H1 (cell line): ENCODE measurements around the gene CNNM1. TPM values are rescaled to one million over a fixed set of nuclear protein-coding genes. Genes with fewer than 3 reads are reported as not detected.

Experiments used
- POLR2AphosphoS5 ChIP-seq: IDR thresholded peaks from 2 replicates; pipeline ENCODE4 v1.6.1; 2011; ENCODE audit warnings: low read depth, low read length
- polyA plus RNA-seq, 7 experiments: library from polyadenylated mRNA; depleted of rRNA in 3 of 7; stranded (reverse) in 5 of 7; unstranded in 2 of 7; fragments of >200 nt in 5 of 7; fragments of 200-250 nt in 2 of 7; gene quantifications; 1 replicate in 5 of 7; 2 replicates in 1 of 7; 4 replicates in 1 of 7; pipeline versions ENCODE4 v1.2.1 to v1.2.3, GENCODE V29; 2011 to 2013; ENCODE audit warnings: missing spikeins in 2 of 7, mixed read lengths in 2 of 7
- total RNA-seq: library from RNA; stranded (reverse); fragmentation: NEBNext Ultra II Directional; extraction: Animal tissue kit (Norgen Biotek cat#: 25700); gene quantifications from 2 replicates; pipeline ENCODE4 v1.2.1, GENCODE V29; 2021
- TF ChIP-seq, protein P1 (sequence below): fragments of 300-600 bp; sonication (generic); IDR thresholded peaks from 2 replicates; pipeline ENCODE4 v1.7.1; 2012; ENCODE audit warnings: low read length, moderate library complexity, mild to moderate bottlenecking, inconsistent platforms; ENCODE audit not compliant: insufficient replicate concordance
- TF ChIP-seq, protein P2 (sequence below), 3 experiments: IDR thresholded peaks; 1 replicate in 2 of 3; 2 replicates in 1 of 3; pipeline versions ENCODE4 v1.5.1 to v1.6.1; 2011; ENCODE audit warnings: low read length in 3 of 3, mild to moderate bottlenecking in 3 of 3, inconsistent platforms in 2 of 3, low read depth in 1 of 3, moderate library complexity in 1 of 3; ENCODE audit not compliant: insufficient read depth in 1 of 3; ENCODE audit errors: control extremely low read depth in 1 of 3

The CNNM1 gene
- total and polyA plus RNA-seq, 2 of the 8 experiments (the other 6 are each of a cell fraction or from before 2014, with no cell fraction given) = 0.74 to 0.92 TPM

DNA sequence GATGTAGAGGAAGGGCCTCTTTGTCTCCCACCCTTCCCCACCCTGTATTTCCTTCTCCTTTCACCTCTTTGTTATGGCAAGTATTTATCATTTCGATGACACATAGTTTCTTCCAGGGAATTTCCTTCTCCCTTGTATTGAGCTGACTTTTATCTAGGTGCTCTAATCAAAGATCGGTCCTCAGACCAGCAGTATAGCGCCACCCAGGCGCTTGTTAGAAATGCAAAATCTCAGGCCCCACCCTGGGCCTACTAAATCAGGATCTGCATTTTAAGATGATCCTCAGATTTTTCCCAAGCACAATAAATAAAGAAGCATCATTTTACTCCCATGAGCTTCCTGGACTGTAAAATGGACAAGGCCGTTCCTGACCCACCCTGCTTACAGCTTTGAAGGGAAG is 113.2 kb downstream of the CNNM1 start (continued):
- TF ChIP-seq, protein P1, sequence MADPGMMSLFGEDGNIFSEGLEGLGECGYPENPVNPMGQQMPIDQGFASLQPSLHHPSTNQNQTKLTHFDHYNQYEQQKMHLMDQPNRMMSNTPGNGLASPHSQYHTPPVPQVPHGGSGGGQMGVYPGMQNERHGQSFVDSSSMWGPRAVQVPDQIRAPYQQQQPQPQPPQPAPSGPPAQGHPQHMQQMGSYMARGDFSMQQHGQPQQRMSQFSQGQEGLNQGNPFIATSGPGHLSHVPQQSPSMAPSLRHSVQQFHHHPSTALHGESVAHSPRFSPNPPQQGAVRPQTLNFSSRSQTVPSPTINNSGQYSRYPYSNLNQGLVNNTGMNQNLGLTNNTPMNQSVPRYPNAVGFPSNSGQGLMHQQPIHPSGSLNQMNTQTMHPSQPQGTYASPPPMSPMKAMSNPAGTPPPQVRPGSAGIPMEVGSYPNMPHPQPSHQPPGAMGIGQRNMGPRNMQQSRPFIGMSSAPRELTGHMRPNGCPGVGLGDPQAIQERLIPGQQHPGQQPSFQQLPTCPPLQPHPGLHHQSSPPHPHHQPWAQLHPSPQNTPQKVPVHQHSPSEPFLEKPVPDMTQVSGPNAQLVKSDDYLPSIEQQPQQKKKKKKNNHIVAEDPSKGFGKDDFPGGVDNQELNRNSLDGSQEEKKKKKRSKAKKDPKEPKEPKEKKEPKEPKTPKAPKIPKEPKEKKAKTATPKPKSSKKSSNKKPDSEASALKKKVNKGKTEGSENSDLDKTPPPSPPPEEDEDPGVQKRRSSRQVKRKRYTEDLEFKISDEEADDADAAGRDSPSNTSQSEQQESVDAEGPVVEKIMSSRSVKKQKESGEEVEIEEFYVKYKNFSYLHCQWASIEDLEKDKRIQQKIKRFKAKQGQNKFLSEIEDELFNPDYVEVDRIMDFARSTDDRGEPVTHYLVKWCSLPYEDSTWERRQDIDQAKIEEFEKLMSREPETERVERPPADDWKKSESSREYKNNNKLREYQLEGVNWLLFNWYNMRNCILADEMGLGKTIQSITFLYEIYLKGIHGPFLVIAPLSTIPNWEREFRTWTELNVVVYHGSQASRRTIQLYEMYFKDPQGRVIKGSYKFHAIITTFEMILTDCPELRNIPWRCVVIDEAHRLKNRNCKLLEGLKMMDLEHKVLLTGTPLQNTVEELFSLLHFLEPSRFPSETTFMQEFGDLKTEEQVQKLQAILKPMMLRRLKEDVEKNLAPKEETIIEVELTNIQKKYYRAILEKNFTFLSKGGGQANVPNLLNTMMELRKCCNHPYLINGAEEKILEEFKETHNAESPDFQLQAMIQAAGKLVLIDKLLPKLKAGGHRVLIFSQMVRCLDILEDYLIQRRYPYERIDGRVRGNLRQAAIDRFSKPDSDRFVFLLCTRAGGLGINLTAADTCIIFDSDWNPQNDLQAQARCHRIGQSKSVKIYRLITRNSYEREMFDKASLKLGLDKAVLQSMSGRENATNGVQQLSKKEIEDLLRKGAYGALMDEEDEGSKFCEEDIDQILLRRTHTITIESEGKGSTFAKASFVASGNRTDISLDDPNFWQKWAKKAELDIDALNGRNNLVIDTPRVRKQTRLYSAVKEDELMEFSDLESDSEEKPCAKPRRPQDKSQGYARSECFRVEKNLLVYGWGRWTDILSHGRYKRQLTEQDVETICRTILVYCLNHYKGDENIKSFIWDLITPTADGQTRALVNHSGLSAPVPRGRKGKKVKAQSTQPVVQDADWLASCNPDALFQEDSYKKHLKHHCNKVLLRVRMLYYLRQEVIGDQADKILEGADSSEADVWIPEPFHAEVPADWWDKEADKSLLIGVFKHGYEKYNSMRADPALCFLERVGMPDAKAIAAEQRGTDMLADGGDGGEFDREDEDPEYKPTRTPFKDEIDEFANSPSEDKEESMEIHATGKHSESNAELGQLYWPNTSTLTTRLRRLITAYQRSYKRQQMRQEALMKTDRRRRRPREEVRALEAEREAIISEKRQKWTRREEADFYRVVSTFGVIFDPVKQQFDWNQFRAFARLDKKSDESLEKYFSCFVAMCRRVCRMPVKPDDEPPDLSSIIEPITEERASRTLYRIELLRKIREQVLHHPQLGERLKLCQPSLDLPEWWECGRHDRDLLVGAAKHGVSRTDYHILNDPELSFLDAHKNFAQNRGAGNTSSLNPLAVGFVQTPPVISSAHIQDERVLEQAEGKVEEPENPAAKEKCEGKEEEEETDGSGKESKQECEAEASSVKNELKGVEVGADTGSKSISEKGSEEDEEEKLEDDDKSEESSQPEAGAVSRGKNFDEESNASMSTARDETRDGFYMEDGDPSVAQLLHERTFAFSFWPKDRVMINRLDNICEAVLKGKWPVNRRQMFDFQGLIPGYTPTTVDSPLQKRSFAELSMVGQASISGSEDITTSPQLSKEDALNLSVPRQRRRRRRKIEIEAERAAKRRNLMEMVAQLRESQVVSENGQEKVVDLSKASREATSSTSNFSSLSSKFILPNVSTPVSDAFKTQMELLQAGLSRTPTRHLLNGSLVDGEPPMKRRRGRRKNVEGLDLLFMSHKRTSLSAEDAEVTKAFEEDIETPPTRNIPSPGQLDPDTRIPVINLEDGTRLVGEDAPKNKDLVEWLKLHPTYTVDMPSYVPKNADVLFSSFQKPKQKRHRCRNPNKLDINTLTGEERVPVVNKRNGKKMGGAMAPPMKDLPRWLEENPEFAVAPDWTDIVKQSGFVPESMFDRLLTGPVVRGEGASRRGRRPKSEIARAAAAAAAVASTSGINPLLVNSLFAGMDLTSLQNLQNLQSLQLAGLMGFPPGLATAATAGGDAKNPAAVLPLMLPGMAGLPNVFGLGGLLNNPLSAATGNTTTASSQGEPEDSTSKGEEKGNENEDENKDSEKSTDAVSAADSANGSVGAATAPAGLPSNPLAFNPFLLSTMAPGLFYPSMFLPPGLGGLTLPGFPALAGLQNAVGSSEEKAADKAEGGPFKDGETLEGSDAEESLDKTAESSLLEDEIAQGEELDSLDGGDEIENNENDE = no peak
- TF ChIP-seq POLR2AphosphoS5 = no peak
- TF ChIP-seq, protein P2, sequence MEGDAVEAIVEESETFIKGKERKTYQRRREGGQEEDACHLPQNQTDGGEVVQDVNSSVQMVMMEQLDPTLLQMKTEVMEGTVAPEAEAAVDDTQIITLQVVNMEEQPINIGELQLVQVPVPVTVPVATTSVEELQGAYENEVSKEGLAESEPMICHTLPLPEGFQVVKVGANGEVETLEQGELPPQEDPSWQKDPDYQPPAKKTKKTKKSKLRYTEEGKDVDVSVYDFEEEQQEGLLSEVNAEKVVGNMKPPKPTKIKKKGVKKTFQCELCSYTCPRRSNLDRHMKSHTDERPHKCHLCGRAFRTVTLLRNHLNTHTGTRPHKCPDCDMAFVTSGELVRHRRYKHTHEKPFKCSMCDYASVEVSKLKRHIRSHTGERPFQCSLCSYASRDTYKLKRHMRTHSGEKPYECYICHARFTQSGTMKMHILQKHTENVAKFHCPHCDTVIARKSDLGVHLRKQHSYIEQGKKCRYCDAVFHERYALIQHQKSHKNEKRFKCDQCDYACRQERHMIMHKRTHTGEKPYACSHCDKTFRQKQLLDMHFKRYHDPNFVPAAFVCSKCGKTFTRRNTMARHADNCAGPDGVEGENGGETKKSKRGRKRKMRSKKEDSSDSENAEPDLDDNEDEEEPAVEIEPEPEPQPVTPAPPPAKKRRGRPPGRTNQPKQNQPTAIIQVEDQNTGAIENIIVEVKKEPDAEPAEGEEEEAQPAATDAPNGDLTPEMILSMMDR (IDR thresholded peaks at IDR 0.05; ENCODE audit: control extremely low read depth in 1 of 3, insufficient read depth in 1 of 3, low read depth in 1 of 3, low read length in 3 of 3) = peak in 1 of 3 experiments; percentile 29; a peak in 2 of 4 replicates
